Upper lobe of right lung (tissue), 1 donor: Measurements from ENCODE around the gene PLEKHA7. TPM values are rescaled to one million over a fixed set of nuclear protein-coding genes. Genes with fewer than 3 reads are reported as not detected.
A peak's percentile ranks its signal among the peaks of the same experiment; 100 is the strongest.

Experiments
- ATAC-seq: fragments of 200-7000 bp; cut with Tn5 transposase; one replicate; pipeline ENCODE4 v1.9.1; 2020; ENCODE audit warnings: mild to moderate bottlenecking, moderate library complexity
- DNase-seq: peaks from one replicate; pipeline ENCODE4 v3.0.0-alpha.2; 2020
- H3K27ac ChIP-seq: fragments of 200-600 bp; one replicate; pipeline ENCODE4 v1.8.0; 2022
- H3K27me3 ChIP-seq: fragments of 200-600 bp; one replicate; pipeline ENCODE4 v1.8.0; 2022; ENCODE audit warnings: mild to moderate bottlenecking
- H3K36me3 ChIP-seq: fragments of 200-600 bp; one replicate; pipeline ENCODE4 v1.8.0; 2022
- H3K4me1 ChIP-seq: fragments of 200-600 bp; one replicate; pipeline ENCODE4 v1.8.0; 2022
- H3K4me3 ChIP-seq: fragments of 200-600 bp; one replicate; pipeline ENCODE4 v1.8.0; 2022; ENCODE audit warnings: mild to moderate bottlenecking
- H3K9me3 ChIP-seq: fragments of 200-600 bp; one replicate; pipeline ENCODE4 v1.8.0; 2022
- intact Hi-C: fragments of 100-400 bp; cut with DNase I; formaldehyde crosslinking; loops from one replicate; pipeline ENCODE4 v1.11.0; 2022
- total RNA-seq: library from RNA; stranded (reverse); fragmentation: NEBNext Ultra II Directional; extraction: Animal tissue kit (Norgen Biotek cat#: 25700); gene quantifications from one replicate; pipeline ENCODE4 v1.2.1, GENCODE V29; 2021
- TF ChIP-seq, protein P1 (sequence below): fragments of 200-600 bp; IDR thresholded peaks from one replicate; pipeline ENCODE4 v1.8.0; 2022; ENCODE audit warnings: antibody characterized with exemption
- donor health status: DM: no; HTN: yes; CAD: no; lungs with severe emphysema.

PLEKHA7 gene
- total RNA-seq, 1 donor from 2014 or later, result 43.6 TPM

DNA sequence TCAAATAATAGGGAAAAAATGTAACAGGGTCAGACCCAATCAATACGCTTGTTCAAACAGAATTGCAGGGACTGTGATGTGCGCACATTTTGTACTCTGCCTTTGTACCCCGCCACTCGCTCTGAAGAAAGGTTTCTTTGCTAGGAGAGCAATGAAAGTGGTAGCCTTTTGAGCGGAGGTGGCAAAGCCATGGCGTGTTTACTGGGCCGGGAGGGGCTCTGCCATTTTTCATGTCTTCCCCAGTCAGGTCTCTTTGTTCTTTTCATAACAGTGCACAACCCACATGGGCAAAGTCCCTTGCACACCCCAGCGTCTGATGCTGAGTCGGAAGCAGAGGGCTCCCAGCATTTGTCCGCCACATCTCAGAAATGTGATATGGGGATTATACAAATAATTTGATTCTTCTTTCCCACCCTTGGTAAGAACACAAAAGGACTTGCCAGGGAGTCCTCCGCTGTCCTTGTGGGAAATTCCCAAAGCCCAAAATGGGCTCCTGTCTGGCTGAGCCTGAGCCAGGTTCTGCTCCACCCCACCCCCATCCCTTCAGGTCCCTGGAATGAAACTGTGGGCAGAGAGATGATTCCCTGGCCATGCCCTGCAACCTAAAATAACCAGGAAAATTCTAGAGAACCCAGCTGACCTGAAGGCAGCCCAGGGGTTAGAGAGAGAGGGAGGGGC is 239.1 kb downstream of the PLEKHA7 start:
- Histone ChIP-seq H3K27me3 (no peaks in the 10 kb centered on the region), H3K4me1 (no peaks in the 10 kb centered on the region), H3K4me3 (no peak overlapping the region), H3K36me3 (no peaks in the 10 kb centered on the region), H3K9me3 (no peaks in the 10 kb centered on the region), H3K27ac (no peak overlapping the region)
- ATAC-seq, result no peak
- DNase-seq, result peak; percentile 16
- intact Hi-C loops, result no loop called here
- TF ChIP-seq, protein P1, sequence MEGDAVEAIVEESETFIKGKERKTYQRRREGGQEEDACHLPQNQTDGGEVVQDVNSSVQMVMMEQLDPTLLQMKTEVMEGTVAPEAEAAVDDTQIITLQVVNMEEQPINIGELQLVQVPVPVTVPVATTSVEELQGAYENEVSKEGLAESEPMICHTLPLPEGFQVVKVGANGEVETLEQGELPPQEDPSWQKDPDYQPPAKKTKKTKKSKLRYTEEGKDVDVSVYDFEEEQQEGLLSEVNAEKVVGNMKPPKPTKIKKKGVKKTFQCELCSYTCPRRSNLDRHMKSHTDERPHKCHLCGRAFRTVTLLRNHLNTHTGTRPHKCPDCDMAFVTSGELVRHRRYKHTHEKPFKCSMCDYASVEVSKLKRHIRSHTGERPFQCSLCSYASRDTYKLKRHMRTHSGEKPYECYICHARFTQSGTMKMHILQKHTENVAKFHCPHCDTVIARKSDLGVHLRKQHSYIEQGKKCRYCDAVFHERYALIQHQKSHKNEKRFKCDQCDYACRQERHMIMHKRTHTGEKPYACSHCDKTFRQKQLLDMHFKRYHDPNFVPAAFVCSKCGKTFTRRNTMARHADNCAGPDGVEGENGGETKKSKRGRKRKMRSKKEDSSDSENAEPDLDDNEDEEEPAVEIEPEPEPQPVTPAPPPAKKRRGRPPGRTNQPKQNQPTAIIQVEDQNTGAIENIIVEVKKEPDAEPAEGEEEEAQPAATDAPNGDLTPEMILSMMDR, result no peak

DNA sequence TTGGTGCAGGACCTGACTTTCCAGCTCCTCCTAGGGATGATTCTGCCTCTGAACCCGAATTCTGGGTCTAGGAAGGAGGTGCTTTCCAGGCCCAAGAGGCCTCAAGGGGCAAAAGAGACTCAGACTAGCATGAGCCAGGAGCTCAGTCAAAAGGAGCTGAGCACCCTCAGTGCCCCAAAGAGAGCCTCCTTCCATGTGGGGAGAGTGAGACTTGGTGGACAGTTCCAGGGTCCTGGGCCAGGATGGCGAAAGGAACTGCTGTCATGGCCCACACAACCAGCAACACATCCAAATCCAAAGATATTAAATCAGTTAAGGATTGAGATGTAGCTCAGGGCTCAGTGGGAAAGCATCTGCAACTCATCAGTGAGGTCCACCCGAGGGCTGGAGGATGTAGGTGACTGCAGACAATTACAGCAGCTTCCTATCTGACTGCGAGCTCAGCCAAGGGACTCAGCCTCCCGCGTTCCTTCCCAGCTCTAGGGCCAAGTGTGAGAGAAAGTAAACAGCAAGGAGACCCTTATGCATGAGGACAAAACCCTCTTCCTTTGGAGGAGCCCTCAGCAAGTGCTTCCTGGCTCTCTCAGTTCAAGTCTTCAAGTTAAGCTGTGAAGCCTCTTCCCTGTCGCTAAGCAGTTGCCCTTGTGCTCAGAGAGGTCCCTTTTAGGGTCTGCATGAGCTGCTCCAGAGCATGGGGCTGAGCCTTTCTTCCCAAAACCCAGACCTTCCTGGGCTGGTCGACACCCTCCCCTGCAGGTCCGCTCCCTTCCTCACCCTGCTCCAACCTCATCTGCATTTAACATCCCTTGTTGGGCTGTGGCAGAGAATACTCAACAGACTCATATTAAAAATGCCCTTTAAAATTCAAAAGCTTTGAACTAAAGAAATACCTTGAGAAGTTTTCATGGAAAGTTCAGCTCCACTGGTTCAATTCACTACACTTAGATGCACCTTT is 240.0 kb downstream of the PLEKHA7 start:
- H3K9me3 ChIP-seq, result no peaks in the 10 kb centered on the region
- no peak overlapping the region for H3K4me3 ChIP-seq
- TF ChIP-seq, protein P1, result no peak
- no peak overlapping the region for H3K27ac ChIP-seq
- no peaks in the 10 kb centered on the region for H3K4me1 ChIP-seq
- ATAC-seq (no peak), DNase-seq (peak; percentile 36)
- intact Hi-C loops, result no loop called here
- H3K27me3 ChIP-seq, result no peaks in the 10 kb centered on the region
- no peaks in the 10 kb centered on the region for H3K36me3 ChIP-seq

DNA sequence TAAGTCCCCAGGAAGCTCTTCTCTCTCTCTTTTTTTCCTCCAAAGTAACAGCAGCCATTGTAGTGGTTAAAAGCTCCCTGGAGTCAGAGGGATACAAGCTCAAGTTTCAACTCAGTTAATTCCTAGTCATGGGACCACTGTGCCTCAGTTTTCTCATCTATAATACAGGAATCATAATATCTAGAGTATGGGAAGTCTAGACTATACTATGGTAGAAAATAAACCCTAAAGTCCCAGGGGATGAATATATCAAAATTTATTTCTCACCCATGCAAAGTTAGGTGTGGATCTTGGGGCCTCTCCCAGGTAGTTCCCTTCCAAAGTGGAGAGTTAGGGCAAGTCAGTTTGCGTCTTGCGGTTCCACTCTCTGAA is 242.1 kb downstream of the PLEKHA7 start:
- no peak for ATAC-seq

DNA sequence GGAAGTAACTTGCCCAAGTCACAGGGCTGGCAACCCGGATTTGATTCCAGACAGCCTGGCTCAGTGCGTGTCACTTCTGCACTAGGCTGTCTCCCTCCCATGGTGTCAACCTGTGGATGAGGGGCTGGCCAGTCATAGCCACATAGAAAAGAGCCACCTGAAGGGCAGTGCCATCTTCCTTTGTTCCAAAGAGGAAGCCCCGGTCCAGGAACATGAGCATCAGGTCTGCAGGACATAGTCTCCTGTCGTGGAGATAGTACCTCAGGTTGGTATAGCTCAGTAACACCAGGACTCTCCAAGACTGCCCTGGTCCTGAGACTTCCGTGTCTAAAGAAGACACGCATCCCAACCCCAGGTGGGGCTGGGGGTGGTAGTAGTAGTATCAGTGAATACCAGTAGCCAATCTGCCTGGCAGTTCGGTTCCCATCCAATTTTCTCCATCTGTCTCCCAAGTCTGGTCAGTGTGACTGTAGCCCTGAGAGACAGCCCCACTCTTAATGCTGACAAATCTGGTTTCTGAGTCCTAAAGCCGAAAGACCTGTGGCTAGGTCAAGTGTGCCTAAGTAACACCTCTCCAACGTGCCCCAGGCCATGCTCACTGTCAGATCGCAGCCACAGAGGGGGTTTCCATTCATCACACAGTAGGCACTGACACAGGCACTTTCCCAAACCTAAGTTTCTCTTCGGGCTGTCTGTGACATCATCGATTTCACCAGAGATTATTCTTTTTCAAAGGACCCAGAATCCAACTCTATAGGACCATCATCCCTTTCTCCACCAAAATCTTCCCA is 242.7 kb downstream of the PLEKHA7 start:
- Histone ChIP-seq H3K27ac (no peak overlapping the region), H3K36me3 (no peaks in the 10 kb centered on the region), H3K4me1 (no peaks in the 10 kb centered on the region), H3K27me3 (no peaks in the 10 kb centered on the region), H3K9me3 (no peaks in the 10 kb centered on the region), H3K4me3 (no peak overlapping the region)
- no peak for ATAC-seq
- TF ChIP-seq, protein P1, result no peak
- DNase-seq, result no peak
- intact Hi-C loops, result no loop called here

More for the DNA sequence above, 242.1 kb downstream of the PLEKHA7 start:
- intact Hi-C loops, result no loop called here
- DNase-seq, result no peak
- Histone ChIP-seq H3K4me3 (no peak overlapping the region), H3K36me3 (no peaks in the 10 kb centered on the region), H3K4me1 (no peaks in the 10 kb centered on the region), H3K9me3 (no peaks in the 10 kb centered on the region), H3K27me3 (no peaks in the 10 kb centered on the region), H3K27ac (no peak overlapping the region)
- TF ChIP-seq, protein P1, result no peak

DNA sequence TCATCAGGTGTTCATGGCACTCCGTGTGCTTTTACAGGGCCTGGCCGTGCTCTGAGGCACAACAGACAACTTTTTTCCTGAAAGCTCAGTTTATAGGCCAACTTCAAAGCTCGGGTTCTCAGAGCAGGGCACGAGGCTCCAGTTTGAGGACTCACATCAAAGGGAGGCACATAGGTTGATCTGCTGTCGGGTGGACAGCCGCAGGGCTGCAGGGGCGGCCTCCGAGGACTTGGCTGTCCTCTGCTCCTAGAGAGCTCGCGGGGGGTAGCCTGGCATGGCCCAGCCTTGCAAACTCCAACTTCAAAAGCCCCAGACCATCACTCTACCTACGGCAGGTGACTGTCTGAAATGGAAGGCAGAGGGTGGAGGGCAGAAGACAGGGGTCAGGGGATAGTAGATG is 244.2 kb downstream of the PLEKHA7 start:
- intact Hi-C loops, result no loop called here
- H3K9me3 ChIP-seq, result no peaks in the 10 kb centered on the region
- TF ChIP-seq, protein P1, result no peak
- ATAC-seq (no peak), DNase-seq (no peak)
- no peaks in the 10 kb centered on the region for H3K36me3 ChIP-seq
- no peak overlapping the region for H3K27ac ChIP-seq
- H3K4me3 ChIP-seq, result no peak overlapping the region
- H3K4me1 ChIP-seq, result no peaks in the 10 kb centered on the region
- H3K27me3 ChIP-seq, result no peaks in the 10 kb centered on the region
